Anterior cingulate cortex (tissue), 58 donors: ENCODE results near the gene ZSCAN10.
A peak's percentile ranks its signal among the peaks of the same experiment; 100 is the strongest.

Source experiments
- DNase-seq, 58 donors: peaks; one replicate each; lab custom pipeline; 2025; lab: John Stamatoyannopoulos, UW

Gene ZSCAN10

GRCh38 chr16:3135126-3135715 is 36.1 kb upstream of the ZSCAN10 start:
- DNase-seq, result peak in 1 of 58 donors; percentile 48

DNA sequence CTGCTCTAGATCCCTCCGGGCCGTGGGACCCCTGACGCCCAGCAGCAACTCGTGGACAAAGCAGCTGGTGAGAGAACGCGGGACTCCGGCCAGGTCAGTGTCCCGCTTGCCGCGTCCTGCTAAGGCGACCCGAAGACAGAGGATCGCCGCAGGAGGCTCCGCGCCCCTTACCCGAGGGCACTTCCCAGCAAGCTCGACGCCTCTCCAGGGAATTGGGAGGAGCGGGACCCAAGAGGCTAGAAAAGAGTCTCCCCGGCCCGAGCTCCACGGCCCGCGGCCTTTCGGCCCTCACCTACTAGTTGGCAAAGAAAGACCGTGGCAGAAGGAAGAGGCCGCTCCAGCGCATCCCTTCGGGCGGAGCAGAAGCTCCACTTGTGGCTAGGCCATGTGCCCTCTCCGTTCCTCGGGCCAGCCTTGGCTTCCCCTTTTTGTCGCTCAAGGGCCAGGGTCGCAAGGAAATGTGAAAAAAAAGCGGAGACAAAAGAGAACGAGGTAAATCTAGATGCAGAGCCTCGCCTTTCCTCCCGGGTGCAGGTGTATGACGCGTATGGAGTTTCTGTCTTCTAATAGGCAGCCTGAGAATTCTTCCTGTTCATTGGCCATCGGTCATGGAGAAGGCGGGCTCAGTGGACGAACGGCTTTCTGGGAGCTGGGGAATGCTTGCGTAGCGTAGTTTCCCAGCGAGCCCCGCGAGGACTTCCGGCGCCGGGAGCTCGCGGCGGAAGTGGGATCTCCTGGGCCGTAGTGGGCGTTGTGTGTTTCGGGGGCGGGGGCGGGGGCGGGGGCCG is 35.4 kb upstream of the ZSCAN10 start, which contains the start of gene ZNF213:
ZNF213 (plus strand) TSS at position 692 of the 788 bp plus-strand sequence. CDS start 2,252 bp downstream, outside the sequence.
- peak; percentile 69 to 98 (median 93) for DNase-seq

DNA sequence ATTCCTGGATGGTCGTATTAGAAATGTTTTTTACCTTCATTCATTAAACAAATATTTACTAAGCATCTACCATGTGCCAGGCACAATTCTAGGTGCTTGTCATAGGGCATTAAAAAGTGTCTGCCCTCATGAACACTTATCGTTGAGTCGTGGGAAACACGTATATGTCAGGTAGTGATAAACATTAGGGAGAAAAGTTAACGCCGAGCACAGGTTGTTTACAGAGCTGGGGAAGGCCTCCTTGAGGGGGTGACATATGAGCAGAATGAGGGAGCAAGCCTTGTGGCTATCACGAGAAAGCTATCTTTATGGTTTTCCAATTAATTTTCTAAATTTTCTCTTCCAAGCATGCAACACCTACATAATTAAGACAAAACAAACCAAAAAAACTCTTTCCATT is 34.8 kb upstream of the ZSCAN10 start:
- DNase-seq, result no peak

DNA sequence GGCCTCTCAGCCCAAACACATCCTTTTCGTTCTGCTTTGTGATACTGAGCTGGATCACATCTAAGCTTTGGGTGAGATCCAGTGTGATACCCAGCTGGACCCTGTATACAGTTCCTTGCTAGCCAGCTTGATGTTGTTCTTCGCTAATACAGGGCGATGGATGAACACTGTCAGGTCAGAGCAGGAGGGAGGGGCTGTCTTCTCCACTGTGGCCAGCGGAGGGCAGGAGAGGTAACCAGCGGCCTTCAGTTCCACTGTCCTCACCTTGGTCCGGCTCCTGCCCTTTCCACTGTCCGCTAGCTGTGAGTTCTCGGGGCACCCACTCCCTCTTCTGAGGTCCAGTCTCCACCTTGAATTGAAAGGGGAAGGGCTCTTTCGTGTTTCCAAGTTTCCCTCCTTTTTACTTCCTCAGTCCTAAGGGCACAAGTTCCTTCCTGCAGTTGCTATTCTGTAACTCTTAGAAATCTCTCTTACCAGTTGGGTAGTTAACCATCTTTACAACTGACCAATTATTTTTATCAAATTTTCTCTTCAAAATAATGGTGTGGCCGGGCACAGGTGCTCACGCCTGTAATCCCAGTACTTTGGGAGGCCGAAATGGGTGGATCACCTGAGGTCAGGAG is 32.8 kb upstream of the ZSCAN10 start:
- no peak for DNase-seq

GRCh38 chr16:3129137-3130131 is 30.3 kb upstream of the ZSCAN10 start:
- DNase-seq, result peak in 56 of 58 donors; percentile 23 to 86 (median 68)

DNA sequence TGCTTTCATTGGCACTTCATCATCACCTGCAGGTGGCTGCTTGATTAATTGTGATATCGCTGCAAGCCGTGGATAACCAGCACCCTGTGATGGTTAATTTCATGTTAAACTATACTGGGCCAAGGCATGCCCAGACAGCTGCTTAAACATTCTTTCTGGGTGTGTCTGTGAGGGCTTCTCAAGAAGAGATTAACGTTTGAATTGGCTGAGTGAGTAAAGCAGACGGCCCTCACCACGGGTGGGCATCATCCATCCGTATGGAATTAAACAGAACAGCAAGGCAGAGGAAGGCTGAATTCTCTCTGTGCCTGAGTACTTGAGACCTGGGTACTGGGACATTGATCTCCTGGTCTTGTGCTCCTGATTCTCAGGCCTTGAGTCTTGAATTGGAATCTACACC is 28.7 kb upstream of the ZSCAN10 start:
- no peak for DNase-seq

GRCh38 chr16:3123986-3124886 is 25.1 kb upstream of the ZSCAN10 start:
- DNase-seq, result peak; percentile 57 to 97 (median 92)

GRCh38 chr16:3122926-3123570 is 24.0 kb upstream of the ZSCAN10 start:
- no peak for DNase-seq

DNA sequence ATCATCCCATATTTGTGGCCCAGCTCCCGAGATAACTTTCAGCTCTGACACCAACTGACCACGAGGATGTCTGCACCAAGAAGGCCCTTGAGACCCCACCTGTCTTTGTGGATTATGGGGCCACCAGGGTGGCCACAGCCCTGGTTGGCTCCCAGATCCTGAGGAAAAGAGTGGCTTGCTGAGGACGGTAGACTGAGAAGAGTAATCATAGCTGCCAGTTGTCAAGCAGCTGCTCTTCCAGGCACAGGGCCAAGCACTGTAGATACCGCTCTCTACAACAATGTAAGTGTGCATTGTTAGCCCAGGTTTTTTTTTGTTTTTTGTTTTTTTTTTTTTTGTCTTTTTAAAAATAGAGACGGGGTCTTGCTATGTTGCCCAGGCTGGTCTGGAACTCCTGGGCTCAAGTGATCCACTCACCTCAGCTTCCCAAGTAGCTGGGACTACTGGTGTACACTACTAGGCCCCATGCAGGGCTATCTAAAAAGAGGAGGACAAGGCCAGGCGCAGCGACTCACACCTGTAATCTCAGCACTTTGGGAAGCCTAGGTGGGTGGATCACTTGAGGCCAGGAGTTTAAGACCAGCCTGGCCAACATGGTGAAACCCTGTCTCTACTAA is 22.9 kb upstream of the ZSCAN10 start:
- peak in 1 of 58 donors; percentile 7 for DNase-seq

- DNase-seq, result no peak
Measured at GRCh38 chr16:3120435-3120834, 21.3 kb upstream of the ZSCAN10 start.

DNA sequence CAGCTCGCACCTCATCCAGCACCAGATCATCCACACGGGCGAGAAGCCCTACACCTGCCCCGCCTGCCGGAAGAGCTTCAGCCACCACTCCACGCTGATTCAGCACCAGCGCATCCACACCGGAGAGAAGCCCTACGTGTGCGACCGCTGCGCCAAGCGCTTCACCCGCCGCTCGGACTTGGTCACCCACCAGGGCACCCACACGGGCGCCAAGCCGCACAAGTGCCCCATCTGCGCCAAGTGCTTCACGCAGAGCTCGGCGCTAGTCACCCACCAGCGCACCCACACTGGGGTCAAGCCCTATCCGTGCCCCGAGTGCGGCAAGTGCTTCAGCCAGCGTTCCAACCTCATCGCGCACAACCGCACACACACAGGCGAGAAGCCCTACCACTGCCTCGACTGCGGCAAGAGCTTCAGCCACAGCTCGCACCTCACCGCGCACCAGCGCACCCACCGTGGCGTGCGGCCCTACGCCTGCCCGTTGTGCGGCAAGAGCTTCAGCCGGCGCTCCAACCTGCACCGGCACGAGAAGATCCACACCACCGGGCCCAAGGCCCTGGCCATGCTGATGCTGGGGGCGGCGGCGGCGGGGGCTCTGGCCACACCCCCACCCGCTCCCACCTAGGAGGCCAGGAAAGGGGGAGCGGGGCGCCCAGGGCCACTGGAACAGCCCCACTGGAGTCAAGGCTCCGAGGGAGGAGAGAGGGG is 20.8 kb upstream of the ZSCAN10 start:
- DNase-seq, result no peak

DNA sequence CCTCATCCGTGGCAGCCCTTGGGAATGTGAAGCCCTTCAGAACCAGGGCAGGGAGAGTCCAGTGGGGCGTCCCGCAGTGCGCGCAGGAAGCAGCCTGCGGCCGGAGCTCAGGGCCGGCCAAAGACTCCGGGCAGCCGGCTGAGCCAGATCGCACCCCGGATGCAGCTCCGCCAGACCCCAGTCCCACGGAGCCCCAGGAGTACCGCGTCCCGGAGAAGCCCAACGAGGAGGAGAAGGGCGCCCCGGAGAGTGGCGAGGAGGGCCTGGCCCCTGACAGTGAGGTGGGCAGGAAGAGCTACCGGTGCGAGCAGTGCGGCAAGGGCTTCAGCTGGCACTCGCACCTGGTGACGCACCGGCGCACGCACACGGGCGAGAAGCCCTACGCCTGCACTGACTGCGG is 20.2 kb upstream of the ZSCAN10 start:
- DNase-seq, result no peak

DNA sequence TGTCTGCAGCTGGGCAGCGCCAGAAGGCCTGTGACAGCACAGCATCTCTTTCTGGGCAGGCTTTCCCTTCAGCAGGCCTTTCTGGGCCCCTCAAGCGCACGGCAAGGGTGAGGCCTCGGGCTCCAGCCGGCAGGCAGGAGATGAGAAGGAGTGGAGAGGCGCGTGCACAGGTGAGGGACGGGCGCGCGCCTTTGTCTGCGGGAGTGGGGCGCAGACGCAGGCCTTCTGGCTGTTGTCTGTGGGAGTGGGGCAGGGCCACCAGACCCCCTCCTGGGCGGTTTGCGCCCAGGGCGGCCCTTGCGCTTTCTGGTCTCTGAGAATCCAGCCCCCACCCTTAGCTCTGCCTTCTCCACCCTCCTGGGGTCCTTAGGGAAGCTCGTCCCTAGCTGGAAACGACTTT is 19.8 kb upstream of the ZSCAN10 start:
- DNase-seq, result no peak

GRCh38 chr16:3118204-3118790 is 19.2 kb upstream of the ZSCAN10 start:
- DNase-seq, result no peak

- DNase-seq, result no peak
Measured at GRCh38 chr16:3115561-3115960, 16.5 kb upstream of the ZSCAN10 start.

- DNase-seq, result no peak
Measured at GRCh38 chr16:3115003-3115402, 15.9 kb upstream of the ZSCAN10 start.

- DNase-seq, result no peak
Measured at GRCh38 chr16:3113765-3114479, 14.8 kb upstream of the ZSCAN10 start.
